KOPT-K1 (cell line): Measurements from ENCODE around the gene INPP1.
A peak's percentile ranks its signal among the peaks of the same experiment; 100 is the strongest.
"Not testable (repeated sequence)": the region's sequence is repeated elsewhere in the genome, so short reads cannot be mapped to it uniquely, and the experiment has no call there.

Source experiments
- H3K27ac ChIP-seq: fragments of 200-600 bp; sonication (generic); 2 replicates; pipeline ENCODE4 v1.5.1; 2016; ENCODE audit warnings: antibody characterized with exemption, mild to moderate bottlenecking, low read depth, low read length; ENCODE audit not compliant: poor library complexity, severe bottlenecking
- H3K36me3 ChIP-seq: fragments of 200-600 bp; sonication (generic); 2 replicates; pipeline ENCODE4 v1.5.1; 2017; ENCODE audit warnings: antibody characterized with exemption, mild to moderate bottlenecking, low read length, moderate library complexity; ENCODE audit not compliant: insufficient read depth
- H3K9me3 ChIP-seq: fragments of 200-600 bp; sonication (generic); 2 replicates; pipeline ENCODE4 v1.5.1; 2017; ENCODE audit warnings: antibody characterized with exemption, low read length, mild to moderate bottlenecking; ENCODE audit not compliant: insufficient read depth, poor library complexity, severe bottlenecking

Gene INPP1

GRCh38 chr2:190320696-190321095 is 22.7 kb upstream of the INPP1 start:
- Histone ChIP-seq H3K9me3 (no peaks in the 10 kb centered on the region), H3K27ac (peak overlapping the region; percentile 57), H3K36me3 (no peaks in the 10 kb centered on the region)

GRCh38 chr2:190323406-190323805 is 20.0 kb upstream of the INPP1 start:
- no peaks in the 10 kb centered on the region for H3K36me3 ChIP-seq
- no peaks in the 10 kb centered on the region for H3K9me3 ChIP-seq
- no peak overlapping the region for H3K27ac ChIP-seq

GRCh38 chr2:190325588-190325987 is 17.8 kb upstream of the INPP1 start:
- Histone ChIP-seq H3K27ac (no peak overlapping the region), H3K9me3 (no peaks in the 10 kb centered on the region), H3K36me3 (no peaks in the 10 kb centered on the region)

- no peak overlapping the region for H3K27ac ChIP-seq
- no peaks in the 10 kb centered on the region for H3K9me3 ChIP-seq
- no peaks in the 10 kb centered on the region for H3K36me3 ChIP-seq
Observed at GRCh38 chr2:190327867-190328572, 15.4 kb upstream of the INPP1 start.

- H3K36me3 ChIP-seq: no peaks in the 10 kb centered on the region
- no peaks in the 10 kb centered on the region for H3K9me3 ChIP-seq
- H3K27ac ChIP-seq: no peak overlapping the region
Observed at GRCh38 chr2:190328573-190329147, 14.7 kb upstream of the INPP1 start.

GRCh38 chr2:190333395-190333794 is 10.0 kb upstream of the INPP1 start:
- Histone ChIP-seq H3K9me3 (no peaks in the 10 kb centered on the region), H3K36me3 (no peaks in the 10 kb centered on the region), H3K27ac (no peak overlapping the region)

GRCh38 chr2:190333928-190334327 is 9.5 kb upstream of the INPP1 start:
- no peaks in the 10 kb centered on the region for H3K9me3 ChIP-seq
- H3K27ac ChIP-seq: no peak overlapping the region
- no peaks in the 10 kb centered on the region for H3K36me3 ChIP-seq

- Histone ChIP-seq H3K9me3 (no peaks in the 10 kb centered on the region), H3K27ac (no peak overlapping the region), H3K36me3 (no peaks in the 10 kb centered on the region)
Observed at GRCh38 chr2:190334479-190335224, 8.7 kb upstream of the INPP1 start.

- no peak overlapping the region for H3K27ac ChIP-seq
- H3K36me3 ChIP-seq: no peaks in the 10 kb centered on the region
- no peaks in the 10 kb centered on the region for H3K9me3 ChIP-seq
Observed at GRCh38 chr2:190335225-190335559, 8.2 kb upstream of the INPP1 start.

- not testable (repeated sequence) for H3K36me3 ChIP-seq, H3K27ac ChIP-seq, H3K9me3 ChIP-seq
Observed at GRCh38 chr2:190335584-190335983, 7.8 kb upstream of the INPP1 start.

GRCh38 chr2:190336420-190336819 is 7.0 kb upstream of the INPP1 start:
- no peaks in the 10 kb centered on the region for H3K9me3 ChIP-seq
- H3K36me3 ChIP-seq: no peaks in the 10 kb centered on the region
- no peak overlapping the region for H3K27ac ChIP-seq

- Histone ChIP-seq H3K27ac (no peak overlapping the region), H3K9me3 (no peaks in the 10 kb centered on the region)
Observed at GRCh38 chr2:190338453-190338852, 4.9 kb upstream of the INPP1 start.

GRCh38 chr2:190339394-190339793 is 4.0 kb upstream of the INPP1 start:
- no peaks in the 10 kb centered on the region for H3K36me3 ChIP-seq
- no peak overlapping the region for H3K27ac ChIP-seq
- no peaks in the 10 kb centered on the region for H3K9me3 ChIP-seq

More at GRCh38 chr2:190338453-190338852, 4.9 kb upstream of the INPP1 start:
- H3K36me3 ChIP-seq: no peaks in the 10 kb centered on the region

GRCh38 chr2:190340369-190340768 is 3.0 kb upstream of the INPP1 start:
- H3K9me3 ChIP-seq: no peaks in the 10 kb centered on the region
- no peak overlapping the region for H3K27ac ChIP-seq
- H3K36me3 ChIP-seq: no peaks in the 10 kb centered on the region

GRCh38 chr2:190342611-190343010 is 778 bp upstream of the INPP1 start:
- Histone ChIP-seq H3K36me3 (no peaks in the 10 kb centered on the region), H3K27ac (no peak overlapping the region), H3K9me3 (no peaks in the 10 kb centered on the region)
